Hematopoietic multipotent progenitor cell treated with erythropoietin and hydrocortisone succinate and interleukin-3 and kit ligand, for 4 days (in vitro differentiated cells): ENCODE measurements around the gene TTC33.
"Not testable (repeated sequence)": the region's sequence is repeated elsewhere in the genome, so short reads cannot be mapped to it uniquely, and the experiment has no call there.

ENCODE experiments used
- DNase-seq: peaks from one replicate; pipeline ENCODE4 v3.0.0-alpha.2; 2015

TTC33 gene

DNA sequence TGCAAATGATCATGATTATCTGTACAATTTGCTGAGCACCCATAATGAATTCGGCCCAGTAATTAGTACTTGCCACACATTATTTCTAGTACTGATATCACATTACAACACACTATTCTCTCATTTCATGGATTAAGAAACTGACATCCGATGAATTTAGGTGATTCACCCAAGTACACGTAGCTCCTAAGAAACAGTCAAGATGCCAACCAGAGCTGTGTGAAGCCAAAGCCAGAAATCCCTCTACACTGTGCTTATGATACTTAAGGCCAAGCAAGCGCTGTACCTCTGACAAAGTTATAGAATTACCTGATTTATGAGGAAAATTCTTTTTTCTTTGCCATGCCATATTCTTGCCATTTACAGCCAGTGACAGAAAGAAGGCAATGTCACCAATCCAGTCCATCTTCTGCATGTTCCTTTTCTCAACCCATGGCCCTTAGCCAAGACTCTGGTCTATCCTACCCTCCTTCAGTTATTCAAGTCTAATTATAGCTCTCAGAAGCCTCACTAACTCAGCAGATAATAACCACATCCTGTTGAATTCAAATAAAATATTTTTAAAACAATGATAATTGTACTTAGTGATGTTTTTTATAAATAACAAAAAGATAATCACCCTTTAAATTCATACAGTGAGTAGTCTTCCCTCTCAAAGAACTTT lies 150.3 kb downstream of the TTC33 start:
- DNase-seq: peak; percentile 87

DNA sequence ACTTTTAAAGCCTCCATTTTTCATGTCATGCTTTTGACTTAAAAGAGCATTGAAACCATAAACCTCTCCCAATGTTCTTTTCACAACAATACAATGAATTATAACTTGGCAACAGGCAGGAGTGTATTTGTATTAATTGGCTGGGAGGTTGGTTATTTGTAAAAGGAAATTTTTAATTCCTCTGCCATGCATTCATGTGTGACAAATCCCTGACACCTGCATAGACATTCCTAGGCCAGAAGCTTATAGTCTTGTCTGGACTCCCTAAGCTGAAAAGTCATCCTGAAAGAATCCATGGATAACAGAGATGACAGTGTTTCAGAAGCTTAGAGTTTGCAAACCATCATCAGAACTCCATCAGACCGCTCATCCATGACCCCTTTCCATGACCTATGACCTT lies 152.4 kb downstream of the TTC33 start:
- no peak for DNase-seq

- DNase-seq: no peak
Observed at GRCh38 chr5:40601198-40601868, 154.4 kb downstream of the TTC33 start.

GRCh38 chr5:40600383-40600782 lies 155.4 kb downstream of the TTC33 start:
- no peak for DNase-seq

GRCh38 chr5:40599676-40600075 lies 156.1 kb downstream of the TTC33 start:
- no peak for DNase-seq

- no peak for DNase-seq
Observed at GRCh38 chr5:40594811-40595210, 160.9 kb downstream of the TTC33 start.

- peak; percentile 63 for DNase-seq
Observed at GRCh38 chr5:40591727-40592396, 163.9 kb downstream of the TTC33 start.

GRCh38 chr5:40587376-40587775 lies 168.4 kb downstream of the TTC33 start:
- no peak for DNase-seq

DNA sequence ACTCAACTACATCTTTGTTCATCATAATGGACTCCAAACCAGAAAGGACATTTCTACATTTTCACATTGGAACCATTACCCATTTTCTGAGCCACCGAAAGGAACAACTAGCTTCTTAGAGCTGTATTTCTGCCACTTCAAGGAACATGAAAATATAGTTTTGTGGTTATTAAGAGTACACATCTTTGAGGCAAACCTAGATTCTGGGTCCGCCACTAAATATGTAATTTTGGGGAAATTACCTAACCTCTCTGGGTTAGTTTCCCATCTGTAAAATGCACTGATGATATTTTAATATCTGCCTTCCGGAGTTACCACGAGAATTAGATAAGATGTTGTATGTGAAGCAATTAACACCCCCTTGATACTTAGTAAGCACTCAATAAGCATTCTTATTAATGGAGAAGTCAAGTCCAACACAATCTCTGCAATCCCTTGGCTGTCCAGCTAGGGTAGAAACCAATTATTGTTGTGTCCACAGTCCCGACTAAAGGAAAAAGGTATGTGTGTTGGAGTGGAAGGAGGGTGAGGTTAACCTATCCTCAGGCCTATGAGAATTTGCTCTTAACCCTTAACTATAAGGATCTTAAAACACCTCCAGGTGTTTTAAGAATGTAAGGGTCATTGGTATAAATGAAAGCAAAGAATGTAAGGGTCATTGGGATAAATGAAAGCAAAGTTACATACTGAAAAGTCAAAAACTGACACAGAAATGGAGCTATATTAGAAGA lies 170.1 kb downstream of the TTC33 start:
- peak; percentile 35 for DNase-seq

- DNase-seq: no peak
Observed at GRCh38 chr5:40584054-40584453, 171.7 kb downstream of the TTC33 start.

- DNase-seq: no peak
Observed at GRCh38 chr5:40578501-40579451, 177.0 kb downstream of the TTC33 start.

DNA sequence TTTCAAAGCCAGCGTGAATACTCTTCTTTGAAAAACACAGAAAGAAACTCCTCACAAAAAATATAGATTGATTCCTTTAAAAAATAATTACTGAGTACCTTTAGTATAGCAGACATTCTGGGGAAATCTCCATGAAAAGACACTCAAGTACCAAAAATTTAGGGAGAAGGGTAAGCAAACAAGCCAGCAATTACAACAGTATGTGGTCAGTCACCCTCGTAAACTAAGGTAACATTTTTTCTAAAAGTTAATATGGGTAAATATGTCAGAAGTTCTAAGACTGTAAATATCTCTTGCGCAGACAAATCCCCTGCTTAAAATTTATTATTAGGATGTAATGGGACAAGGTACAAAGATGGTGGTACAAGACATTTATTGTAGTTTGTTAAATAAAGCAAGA lies 178.0 kb downstream of the TTC33 start:
- no peak for DNase-seq

DNA sequence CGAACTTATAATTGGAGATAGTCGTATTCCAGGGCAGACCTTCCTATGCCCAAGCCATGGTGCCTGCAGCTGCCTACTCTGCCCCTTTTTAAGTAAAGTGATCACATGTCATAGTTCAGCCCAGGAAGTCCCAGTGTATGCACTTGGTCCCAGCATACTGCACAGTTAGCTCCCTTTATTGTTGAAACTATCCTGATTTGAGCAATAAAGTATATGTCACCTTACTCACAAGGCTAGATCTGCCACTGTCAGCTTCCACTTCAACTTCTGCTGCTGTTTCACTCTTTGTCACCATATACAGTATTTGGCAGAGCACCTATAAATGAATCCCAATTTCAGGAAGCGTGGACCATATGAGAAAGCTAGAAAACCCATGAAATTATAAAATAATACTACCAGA lies 179.8 kb downstream of the TTC33 start:
- no peak for DNase-seq

- no peak for DNase-seq
Observed at GRCh38 chr5:40575411-40575810, 180.3 kb downstream of the TTC33 start.

DNA sequence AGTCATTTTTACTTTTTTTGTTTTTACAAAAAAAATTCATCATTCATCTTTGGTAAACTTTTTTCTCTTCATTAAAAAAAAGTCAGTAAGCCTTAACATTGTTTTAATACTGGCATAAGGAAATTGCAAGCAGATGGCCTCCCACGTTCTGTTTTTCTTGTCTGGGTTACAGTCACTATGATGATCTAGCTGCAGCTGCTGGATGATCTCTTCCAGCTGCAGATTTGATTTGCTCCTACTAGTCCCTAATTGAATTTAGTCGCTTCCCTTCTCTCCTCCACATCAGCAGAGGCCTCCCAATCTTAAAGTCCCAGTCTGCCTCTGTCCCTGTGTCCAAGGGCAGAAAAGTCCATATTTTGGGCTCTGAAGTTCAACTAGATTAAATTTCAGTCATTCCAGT lies 182.8 kb downstream of the TTC33 start:
- DNase-seq: no peak

GRCh38 chr5:40572391-40572790 lies 183.4 kb downstream of the TTC33 start:
- no peak for DNase-seq

GRCh38 chr5:40571729-40572128 lies 184.0 kb downstream of the TTC33 start:
- DNase-seq: peak; percentile 5

DNA sequence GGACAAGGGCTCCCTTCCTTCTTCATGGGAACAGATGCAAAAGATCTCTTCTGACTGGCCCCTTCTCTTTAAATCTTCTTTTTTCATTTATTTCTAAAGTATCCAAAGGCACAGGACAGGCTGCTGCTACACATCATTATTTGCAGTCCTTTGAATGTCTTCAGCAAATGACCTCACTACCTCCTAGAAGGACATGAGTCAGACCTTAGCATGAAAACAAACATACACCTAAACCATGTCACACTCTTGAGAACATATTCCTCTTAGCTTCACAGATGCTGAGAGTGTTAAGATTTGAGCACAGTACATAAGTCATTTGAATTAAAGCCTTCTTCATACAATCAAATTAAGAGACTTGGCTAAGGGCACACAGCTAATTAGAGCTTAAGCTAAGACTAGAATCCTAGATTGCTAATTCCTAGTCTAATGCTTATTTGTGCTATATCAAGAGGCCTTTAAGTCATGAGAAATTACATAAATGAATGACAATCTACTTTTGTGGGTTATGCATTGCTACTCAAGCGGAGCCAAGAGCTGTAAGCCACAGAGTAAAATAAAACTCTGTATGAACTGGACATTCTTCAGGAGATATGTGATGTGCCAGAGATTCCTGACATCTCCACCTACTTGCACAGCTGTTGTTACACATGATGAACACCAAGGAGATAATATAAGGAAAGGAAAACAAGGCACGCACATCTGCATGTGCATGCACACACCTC lies 185.2 kb downstream of the TTC33 start:
- DNase-seq: no peak

DNA sequence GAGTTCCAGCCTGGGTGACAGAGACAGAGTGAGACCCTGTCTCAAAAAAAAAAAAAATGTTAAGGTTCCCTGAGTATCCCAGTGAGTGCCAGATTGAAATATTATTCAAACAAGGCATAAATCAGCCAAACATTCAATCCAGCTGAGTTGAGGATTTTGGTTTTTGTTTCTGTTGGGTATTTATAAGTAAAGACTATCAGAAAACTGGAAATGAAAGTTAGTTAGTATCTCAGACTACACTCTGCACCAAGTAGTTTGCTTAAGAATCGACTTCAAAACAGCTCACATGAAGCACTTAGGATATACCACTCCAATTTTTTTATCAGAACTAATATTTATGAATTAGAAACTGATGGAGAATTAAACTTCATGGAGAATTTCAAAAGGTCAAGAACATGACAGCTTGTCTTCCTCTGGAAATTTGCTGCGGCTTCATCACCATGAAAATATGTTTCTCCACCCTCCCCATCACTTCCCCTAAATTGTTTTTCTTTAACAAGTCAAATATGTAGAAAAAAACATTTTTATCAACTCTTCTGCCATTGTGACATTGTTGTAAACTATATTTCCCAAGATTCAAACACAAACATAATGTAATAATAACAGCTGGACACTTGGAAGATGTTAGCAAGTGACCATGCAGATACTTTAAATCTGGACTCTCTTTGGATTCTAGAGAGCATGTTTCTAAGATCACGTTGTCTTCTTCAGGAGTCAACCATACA lies 186.1 kb downstream of the TTC33 start:
- DNase-seq: no peak

- DNase-seq: no peak
Observed at GRCh38 chr5:40568548-40568947, 187.2 kb downstream of the TTC33 start.

DNA sequence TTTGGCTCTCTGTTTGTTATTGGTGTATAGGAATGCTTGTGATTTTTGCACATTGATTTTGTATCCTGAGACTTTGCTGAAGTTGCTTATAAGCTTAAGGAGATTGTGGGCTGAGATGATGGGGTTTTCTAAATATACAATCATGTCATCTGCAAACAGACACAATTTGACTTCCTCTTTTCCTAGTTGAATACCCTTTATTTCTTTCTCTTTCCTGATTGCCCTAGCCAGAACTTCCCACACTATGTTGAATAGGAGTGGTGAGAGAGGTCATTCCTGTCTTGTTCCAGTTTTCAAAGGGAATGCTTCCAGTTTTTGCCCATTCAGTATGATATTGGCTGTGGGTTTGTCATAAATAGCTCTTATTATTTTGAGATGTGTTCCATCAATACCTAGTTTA lies 192.6 kb downstream of the TTC33 start:
- not testable (repeated sequence) for DNase-seq
